Measurements from ENCODE around the gene MAP3K14.
A peak's percentile ranks its signal among the peaks of the same experiment; 100 is the strongest.

The MAP3K14 gene

GRCh38 chr17:45227101-45227925 lies 89.5 kb downstream of the MAP3K14 start:
- Histone ChIP-seq H4K20me1 (ENCODE audit: insufficient read depth, low read length) (no peaks in the 10 kb centered on the region), H3K79me2 (ENCODE audit: low read length) (peaks cover 87% of the 10 kb centered on the region), H3K27ac (ENCODE audit: low read length) (peak overlapping the region; percentile 99), H3K9ac (ENCODE audit: low read length) (peak overlapping the region; percentile 96), H3K4me1 (ENCODE audit: low read length) (peaks cover 81% of the 10 kb centered on the region), H3K27me3 (ENCODE audit: low read depth, low read length) (no peaks in the 10 kb centered on the region), H2AFZ (ENCODE audit: low read depth, low read length) (no peak overlapping the region), H3K4me3 (ENCODE audit: low read length) (peak overlapping the region; percentile 74), H3K36me3 (replicated peaks; ENCODE audit: low read depth, low read length) (no peaks in the 10 kb centered on the region), H3K9me3 (ENCODE audit: insufficient read depth, low read length) (no peaks in the 10 kb centered on the region), H3K4me2 (ENCODE audit: low read length) (peak overlapping the region; percentile 98)
- TF ChIP-seq, protein P1, sequence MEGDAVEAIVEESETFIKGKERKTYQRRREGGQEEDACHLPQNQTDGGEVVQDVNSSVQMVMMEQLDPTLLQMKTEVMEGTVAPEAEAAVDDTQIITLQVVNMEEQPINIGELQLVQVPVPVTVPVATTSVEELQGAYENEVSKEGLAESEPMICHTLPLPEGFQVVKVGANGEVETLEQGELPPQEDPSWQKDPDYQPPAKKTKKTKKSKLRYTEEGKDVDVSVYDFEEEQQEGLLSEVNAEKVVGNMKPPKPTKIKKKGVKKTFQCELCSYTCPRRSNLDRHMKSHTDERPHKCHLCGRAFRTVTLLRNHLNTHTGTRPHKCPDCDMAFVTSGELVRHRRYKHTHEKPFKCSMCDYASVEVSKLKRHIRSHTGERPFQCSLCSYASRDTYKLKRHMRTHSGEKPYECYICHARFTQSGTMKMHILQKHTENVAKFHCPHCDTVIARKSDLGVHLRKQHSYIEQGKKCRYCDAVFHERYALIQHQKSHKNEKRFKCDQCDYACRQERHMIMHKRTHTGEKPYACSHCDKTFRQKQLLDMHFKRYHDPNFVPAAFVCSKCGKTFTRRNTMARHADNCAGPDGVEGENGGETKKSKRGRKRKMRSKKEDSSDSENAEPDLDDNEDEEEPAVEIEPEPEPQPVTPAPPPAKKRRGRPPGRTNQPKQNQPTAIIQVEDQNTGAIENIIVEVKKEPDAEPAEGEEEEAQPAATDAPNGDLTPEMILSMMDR (IDR thresholded peaks at IDR 0.05; ENCODE audit: low read depth, low read length) = no peak
- TF ChIP-seq EZH2phosphoT487 (IDR thresholded peaks at IDR 0.05; ENCODE audit: low read depth) = no peak

DNA sequence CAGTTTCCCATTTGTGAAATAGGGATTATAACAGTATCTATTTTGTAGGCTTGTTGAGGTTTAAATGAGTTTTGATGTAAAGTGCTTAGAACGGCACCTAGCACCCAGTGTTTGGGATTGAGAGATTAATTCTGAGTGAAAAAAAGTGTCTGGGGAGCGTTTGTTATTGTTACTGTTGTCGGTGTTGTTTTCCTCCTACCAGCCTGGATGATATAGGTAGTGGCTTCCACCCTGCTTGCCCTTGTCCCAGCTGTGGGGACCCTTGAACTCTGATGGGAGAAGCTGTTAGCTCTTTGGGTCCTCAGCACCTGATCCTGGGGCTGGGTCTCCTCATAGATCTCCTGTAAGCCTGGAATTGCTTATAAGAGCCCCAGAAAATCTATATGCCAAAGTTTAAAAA lies 90.2 kb downstream of the MAP3K14 start:
- H3K79me2 ChIP-seq (ENCODE audit: low read length) = peaks cover 92% of the 10 kb centered on the region
- H3K4me3 ChIP-seq (ENCODE audit: low read length) = peak overlapping the region; percentile 74
- no peaks in the 10 kb centered on the region for H3K9me3 ChIP-seq (ENCODE audit: insufficient read depth, low read length)
- peak overlapping the region; percentile 98 for H3K4me2 ChIP-seq (ENCODE audit: low read length)
- no peak overlapping the region for H2AFZ ChIP-seq (ENCODE audit: low read depth, low read length)
- no peaks in the 10 kb centered on the region for H4K20me1 ChIP-seq (ENCODE audit: insufficient read depth, low read length)
- peak overlapping the region; percentile 99 for H3K27ac ChIP-seq (ENCODE audit: low read length)
- no peaks in the 10 kb centered on the region for H3K36me3 ChIP-seq (replicated peaks; ENCODE audit: low read depth, low read length)
- H3K9ac ChIP-seq (ENCODE audit: low read length) = peak overlapping the region; percentile 96
- no peaks in the 10 kb centered on the region for H3K27me3 ChIP-seq (ENCODE audit: low read depth, low read length)
- H3K4me1 ChIP-seq (ENCODE audit: low read length) = peaks cover 81% of the 10 kb centered on the region
- TF ChIP-seq, protein P1 (IDR thresholded peaks at IDR 0.05; ENCODE audit: low read depth, low read length) = no peak

DNA sequence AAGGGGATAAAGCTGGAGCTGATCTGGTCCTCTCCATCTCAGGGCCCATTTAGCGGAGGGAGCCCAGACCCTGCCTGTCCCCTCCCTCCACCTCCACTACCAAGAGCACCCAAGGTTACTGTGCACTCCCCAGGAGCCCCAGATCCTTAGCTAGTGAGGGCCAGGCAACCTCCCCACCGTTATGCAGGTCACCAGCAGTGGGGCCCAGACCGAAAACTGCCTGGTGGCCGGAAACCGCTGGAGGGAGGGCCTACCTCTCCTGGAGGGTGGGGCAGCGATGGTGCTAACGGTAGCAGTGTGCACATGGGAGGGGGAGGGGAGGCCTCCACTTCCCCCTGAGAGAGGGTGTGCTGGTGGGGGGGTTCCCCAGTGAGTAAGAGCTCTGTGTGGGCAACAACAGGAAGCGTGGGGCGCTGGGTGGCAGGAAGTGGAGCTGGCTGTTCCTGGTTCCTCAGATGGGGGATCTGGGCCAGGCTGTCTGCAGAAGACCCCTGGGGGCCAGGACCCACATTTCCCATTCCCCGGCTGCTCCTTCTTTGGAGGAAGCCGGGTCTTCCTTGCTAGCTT lies 90.8 kb downstream of the MAP3K14 start:
- no peaks in the 10 kb centered on the region for H3K36me3 ChIP-seq (replicated peaks; ENCODE audit: low read depth, low read length)
- H3K27me3 ChIP-seq (ENCODE audit: low read depth, low read length) = no peaks in the 10 kb centered on the region
- peaks cover 93% of the 10 kb centered on the region for H3K79me2 ChIP-seq (ENCODE audit: low read length)
- no peak for TF ChIP-seq EZH2phosphoT487 (IDR thresholded peaks at IDR 0.05; ENCODE audit: low read depth)
- TF ChIP-seq, protein P1 (IDR thresholded peaks at IDR 0.05; ENCODE audit: low read depth, low read length) = no peak
- no peaks in the 10 kb centered on the region for H3K9me3 ChIP-seq (ENCODE audit: insufficient read depth, low read length)
- peak overlapping the region; percentile 100 for H3K9ac ChIP-seq (ENCODE audit: low read length)
- H3K27ac ChIP-seq (ENCODE audit: low read length) = peak overlapping the region; percentile 99
- peak overlapping the region; percentile 99 for H3K4me2 ChIP-seq (ENCODE audit: low read length)
- peak overlapping the region; percentile 100 for H3K4me3 ChIP-seq (ENCODE audit: low read length)
- no peak overlapping the region for H2AFZ ChIP-seq (ENCODE audit: low read depth, low read length)
- H4K20me1 ChIP-seq (ENCODE audit: insufficient read depth, low read length) = no peaks in the 10 kb centered on the region
- peaks cover 77% of the 10 kb centered on the region for H3K4me1 ChIP-seq (ENCODE audit: low read length)

- peaks cover 74% of the 10 kb centered on the region for H3K4me1 ChIP-seq (ENCODE audit: low read length)
- no peaks in the 10 kb centered on the region for H4K20me1 ChIP-seq (ENCODE audit: insufficient read depth, low read length)
- H3K27me3 ChIP-seq (ENCODE audit: low read depth, low read length) = no peaks in the 10 kb centered on the region
- H3K9ac ChIP-seq (ENCODE audit: low read length) = peak overlapping the region; percentile 100
- H3K4me3 ChIP-seq (ENCODE audit: low read length) = peak overlapping the region; percentile 100
- H3K27ac ChIP-seq (ENCODE audit: low read length) = peak overlapping the region; percentile 99
- H3K79me2 ChIP-seq (ENCODE audit: low read length) = peaks cover 88% of the 10 kb centered on the region
- no peak overlapping the region for H2AFZ ChIP-seq (ENCODE audit: low read depth, low read length)
- H3K4me2 ChIP-seq (ENCODE audit: low read length) = peak overlapping the region; percentile 99
- H3K36me3 ChIP-seq (replicated peaks; ENCODE audit: low read depth, low read length) = no peaks in the 10 kb centered on the region
- TF ChIP-seq, protein P1 (IDR thresholded peaks at IDR 0.05; ENCODE audit: low read depth, low read length) = no peak
- no peak for TF ChIP-seq EZH2phosphoT487 (IDR thresholded peaks at IDR 0.05; ENCODE audit: low read depth)
- no peaks in the 10 kb centered on the region for H3K9me3 ChIP-seq (ENCODE audit: insufficient read depth, low read length)
These were observed 91.6 kb downstream of the MAP3K14 start for GRCh38 chr17:45225051-45225700.
